ENCODE data around the gene ERN1. TPM values are rescaled to one million over a fixed set of nuclear protein-coding genes. Genes with fewer than 3 reads are reported as not detected.

ERN1 gene
- total RNA-seq, 4 donors from 2014 or later = 4.4 to 56.5 (median 15.0) TPM

DNA sequence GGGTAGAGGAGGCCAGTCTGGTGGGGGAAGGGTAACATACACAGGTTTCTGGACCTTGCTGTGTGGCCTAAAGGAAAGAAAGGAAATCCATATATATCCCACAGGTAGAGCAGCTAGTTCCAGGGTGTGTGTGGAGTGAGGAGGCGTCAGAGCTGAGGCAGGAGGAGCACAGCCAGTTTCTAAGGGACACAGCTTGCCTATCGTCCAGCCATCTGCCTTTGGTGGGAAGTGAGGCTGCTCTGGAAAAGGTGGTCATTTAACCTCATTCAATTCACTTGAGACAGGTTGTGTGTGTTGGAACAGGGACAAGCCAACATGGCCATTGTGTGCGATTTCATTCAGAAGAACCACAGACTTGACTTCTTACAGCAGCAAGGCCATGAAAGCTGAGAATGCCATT lies 36.9 kb upstream of the ERN1 start:
- Histone ChIP-seq H3K9me3 (no peaks in the 10 kb centered on the region), H3K27ac (no peak overlapping the region), H3K4me1 (no peaks in the 10 kb centered on the region), H3K36me3 (no peaks in the 10 kb centered on the region), H3K27me3 (no peaks in the 10 kb centered on the region), H3K4me3 (no peak overlapping the region)
- DNase-seq = no peak
- no peak for TF ChIP-seq POLR2A (IDR thresholded peaks at IDR 0.05)
- TF ChIP-seq, protein P1, sequence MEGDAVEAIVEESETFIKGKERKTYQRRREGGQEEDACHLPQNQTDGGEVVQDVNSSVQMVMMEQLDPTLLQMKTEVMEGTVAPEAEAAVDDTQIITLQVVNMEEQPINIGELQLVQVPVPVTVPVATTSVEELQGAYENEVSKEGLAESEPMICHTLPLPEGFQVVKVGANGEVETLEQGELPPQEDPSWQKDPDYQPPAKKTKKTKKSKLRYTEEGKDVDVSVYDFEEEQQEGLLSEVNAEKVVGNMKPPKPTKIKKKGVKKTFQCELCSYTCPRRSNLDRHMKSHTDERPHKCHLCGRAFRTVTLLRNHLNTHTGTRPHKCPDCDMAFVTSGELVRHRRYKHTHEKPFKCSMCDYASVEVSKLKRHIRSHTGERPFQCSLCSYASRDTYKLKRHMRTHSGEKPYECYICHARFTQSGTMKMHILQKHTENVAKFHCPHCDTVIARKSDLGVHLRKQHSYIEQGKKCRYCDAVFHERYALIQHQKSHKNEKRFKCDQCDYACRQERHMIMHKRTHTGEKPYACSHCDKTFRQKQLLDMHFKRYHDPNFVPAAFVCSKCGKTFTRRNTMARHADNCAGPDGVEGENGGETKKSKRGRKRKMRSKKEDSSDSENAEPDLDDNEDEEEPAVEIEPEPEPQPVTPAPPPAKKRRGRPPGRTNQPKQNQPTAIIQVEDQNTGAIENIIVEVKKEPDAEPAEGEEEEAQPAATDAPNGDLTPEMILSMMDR (IDR thresholded peaks at IDR 0.05) = no peak
- intact Hi-C loops (cut with DNase I; ENCODE audit: low total_unique reads) = no loop called here

DNA sequence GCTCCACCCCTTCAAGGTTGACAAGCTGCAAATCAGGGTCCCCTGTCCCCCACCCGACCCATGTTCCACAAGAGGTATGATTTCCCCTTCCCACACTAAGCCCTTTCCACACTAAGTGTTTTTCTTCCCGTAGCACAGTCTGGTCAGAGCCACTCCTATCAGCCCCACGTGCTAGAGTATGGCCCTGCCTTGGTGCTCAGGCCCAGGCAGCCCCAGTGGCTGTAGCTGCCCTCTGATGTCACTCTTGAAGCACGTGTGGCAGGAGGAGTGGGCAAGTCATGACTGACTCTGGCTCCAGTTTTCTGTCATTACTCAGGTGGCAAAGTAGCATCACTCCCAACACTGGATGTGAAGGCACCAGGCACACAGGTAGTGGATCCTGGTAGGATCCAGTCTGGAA lies 35.4 kb upstream of the ERN1 start:
- no peaks in the 10 kb centered on the region for H3K36me3 ChIP-seq
- H3K4me1 ChIP-seq = no peaks in the 10 kb centered on the region
- no peaks in the 10 kb centered on the region for H3K27me3 ChIP-seq
- H3K4me3 ChIP-seq = no peak overlapping the region
- DNase-seq = no peak
- H3K9me3 ChIP-seq = no peaks in the 10 kb centered on the region
- no peak for TF ChIP-seq POLR2A (IDR thresholded peaks at IDR 0.05)
- TF ChIP-seq, protein P1 (IDR thresholded peaks at IDR 0.05) = no peak
- intact Hi-C loops (cut with DNase I; ENCODE audit: low total_unique reads) = no loop called here
- no peak overlapping the region for H3K27ac ChIP-seq

DNA sequence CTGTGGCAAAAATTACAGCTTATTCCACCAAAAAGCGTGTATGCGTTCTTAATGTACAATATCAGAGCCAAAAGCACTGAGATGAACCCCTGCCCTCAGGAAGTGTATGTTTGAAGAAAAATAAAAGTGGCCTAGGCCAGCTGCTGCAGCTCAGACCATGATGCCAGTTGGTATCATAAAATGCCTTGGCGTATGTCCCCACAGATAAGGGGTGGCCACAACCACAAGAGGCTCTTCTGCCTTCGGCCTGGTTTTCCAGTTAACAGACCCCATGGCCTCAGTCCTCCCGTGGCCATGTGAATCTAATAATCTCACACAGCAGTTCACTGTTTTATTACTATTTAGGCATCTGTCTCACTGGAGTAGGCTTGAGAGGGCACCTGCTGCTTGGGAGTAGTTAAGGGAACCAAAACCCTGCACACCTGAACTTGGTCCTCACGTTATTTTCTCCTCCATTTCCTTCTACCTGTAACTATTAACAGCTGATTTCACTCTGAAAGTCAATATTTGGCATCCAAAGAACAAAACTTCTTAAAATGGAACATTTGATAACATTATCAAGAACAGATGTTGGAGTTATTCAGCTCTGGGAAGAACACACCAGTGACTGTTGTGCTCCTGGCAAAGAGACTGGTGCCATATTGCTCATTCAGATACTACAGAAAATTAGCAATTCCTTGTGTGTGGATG lies 34.8 kb upstream of the ERN1 start:
- Histone ChIP-seq H3K27ac (no peak overlapping the region), H3K36me3 (no peaks in the 10 kb centered on the region), H3K27me3 (no peaks in the 10 kb centered on the region), H3K9me3 (no peaks in the 10 kb centered on the region), H3K4me3 (no peak overlapping the region), H3K4me1 (no peaks in the 10 kb centered on the region)
- no peak for DNase-seq
- intact Hi-C loops (cut with DNase I; ENCODE audit: low total_unique reads) = no loop called here
- no peak for TF ChIP-seq POLR2A (IDR thresholded peaks at IDR 0.05)
- TF ChIP-seq, protein P1 (IDR thresholded peaks at IDR 0.05) = no peak

DNA sequence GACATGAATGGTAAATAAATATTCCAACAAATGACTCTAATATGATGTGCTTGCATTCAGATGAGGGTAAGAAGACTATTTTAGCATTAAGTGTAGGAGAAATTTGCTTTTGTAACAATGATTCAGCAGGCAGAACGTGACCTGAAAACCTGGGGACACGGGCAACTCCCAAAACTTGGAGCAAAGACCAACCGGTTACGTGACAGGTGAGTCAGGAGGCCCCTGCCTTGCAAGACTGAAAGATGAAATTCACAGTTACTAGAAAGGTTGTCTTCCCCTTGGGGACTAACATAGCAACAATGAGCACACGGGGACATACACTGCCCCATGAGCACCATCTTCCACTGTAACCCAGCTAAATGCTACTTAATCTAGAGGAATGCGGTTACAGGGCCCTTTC lies 33.5 kb upstream of the ERN1 start:
- intact Hi-C loops (cut with DNase I; ENCODE audit: low total_unique reads) = no loop called here
- Histone ChIP-seq H3K4me1 (no peaks in the 10 kb centered on the region), H3K27ac (no peak overlapping the region), H3K4me3 (no peak overlapping the region), H3K9me3 (no peaks in the 10 kb centered on the region), H3K36me3 (no peaks in the 10 kb centered on the region), H3K27me3 (no peaks in the 10 kb centered on the region)
- no peak for DNase-seq
- TF ChIP-seq, protein P1 (IDR thresholded peaks at IDR 0.05) = no peak
- no peak for TF ChIP-seq POLR2A (IDR thresholded peaks at IDR 0.05)

DNA sequence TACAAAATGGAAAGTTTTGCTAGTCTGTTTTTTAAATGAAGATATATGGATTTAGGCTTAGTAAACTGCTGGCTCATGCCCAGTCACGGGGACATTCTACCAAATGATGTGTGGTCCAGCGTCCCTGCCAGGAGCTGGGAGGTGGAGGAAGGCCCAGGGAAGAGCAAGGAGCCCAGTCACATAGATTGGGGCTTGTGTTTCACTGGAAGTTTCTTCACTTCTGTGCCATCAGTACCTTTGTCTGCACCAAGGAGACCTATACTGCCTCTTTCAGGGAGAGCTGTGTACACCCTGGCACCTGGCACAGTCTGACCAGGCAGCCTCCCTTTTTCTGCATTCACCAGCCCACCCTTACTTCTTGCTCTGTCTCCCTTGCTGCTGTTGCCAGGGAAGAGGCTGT lies 32.6 kb upstream of the ERN1 start:
- Histone ChIP-seq H3K27me3 (no peaks in the 10 kb centered on the region), H3K36me3 (no peaks in the 10 kb centered on the region), H3K27ac (no peak overlapping the region), H3K4me1 (no peaks in the 10 kb centered on the region), H3K4me3 (no peak overlapping the region), H3K9me3 (no peaks in the 10 kb centered on the region)
- TF ChIP-seq, protein P1 (IDR thresholded peaks at IDR 0.05) = no peak
- TF ChIP-seq POLR2A (IDR thresholded peaks at IDR 0.05) = no peak
- intact Hi-C loops (cut with DNase I; ENCODE audit: low total_unique reads) = no loop called here
- no peak for DNase-seq
